ENCODE data around the gene SHANK2.

Gene SHANK2

DNA sequence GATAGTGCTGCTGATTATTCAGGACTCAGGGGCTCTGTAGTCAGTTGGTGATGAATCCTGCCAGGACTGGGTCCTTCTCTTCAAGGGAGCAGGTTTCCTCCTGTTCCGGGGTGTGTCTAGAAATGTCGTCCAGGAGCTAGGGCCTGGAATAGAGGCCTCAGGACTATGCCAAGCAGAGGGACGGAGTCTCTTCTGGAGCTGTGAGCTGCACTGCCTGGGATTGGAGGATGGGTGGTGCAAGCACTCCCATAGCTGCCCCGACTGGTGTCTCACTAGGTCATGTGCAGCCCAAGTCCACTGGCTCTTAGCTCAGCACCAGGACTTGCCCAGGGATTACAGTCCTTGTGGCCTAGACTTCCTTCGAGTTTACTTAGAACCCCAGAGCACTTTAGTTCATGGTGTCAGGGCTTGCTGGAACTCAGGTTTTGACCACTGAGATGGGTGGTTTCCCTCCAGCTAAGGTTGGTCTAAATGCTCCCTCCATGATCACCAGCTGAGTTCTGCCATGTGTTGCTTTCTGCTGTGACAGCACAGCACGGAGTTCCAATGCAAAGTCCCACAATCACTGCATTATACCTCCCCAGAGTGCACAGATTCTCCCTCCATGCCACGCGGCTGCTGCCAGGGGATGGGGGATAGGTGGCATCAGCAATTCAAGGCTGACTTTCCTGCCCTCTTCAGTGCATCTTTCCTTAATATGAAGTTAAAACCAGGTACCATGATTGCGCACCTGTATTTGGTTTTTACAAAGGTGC is 42.6 kb upstream of the SHANK2 start:
- TF ChIP-seq, protein P1, sequence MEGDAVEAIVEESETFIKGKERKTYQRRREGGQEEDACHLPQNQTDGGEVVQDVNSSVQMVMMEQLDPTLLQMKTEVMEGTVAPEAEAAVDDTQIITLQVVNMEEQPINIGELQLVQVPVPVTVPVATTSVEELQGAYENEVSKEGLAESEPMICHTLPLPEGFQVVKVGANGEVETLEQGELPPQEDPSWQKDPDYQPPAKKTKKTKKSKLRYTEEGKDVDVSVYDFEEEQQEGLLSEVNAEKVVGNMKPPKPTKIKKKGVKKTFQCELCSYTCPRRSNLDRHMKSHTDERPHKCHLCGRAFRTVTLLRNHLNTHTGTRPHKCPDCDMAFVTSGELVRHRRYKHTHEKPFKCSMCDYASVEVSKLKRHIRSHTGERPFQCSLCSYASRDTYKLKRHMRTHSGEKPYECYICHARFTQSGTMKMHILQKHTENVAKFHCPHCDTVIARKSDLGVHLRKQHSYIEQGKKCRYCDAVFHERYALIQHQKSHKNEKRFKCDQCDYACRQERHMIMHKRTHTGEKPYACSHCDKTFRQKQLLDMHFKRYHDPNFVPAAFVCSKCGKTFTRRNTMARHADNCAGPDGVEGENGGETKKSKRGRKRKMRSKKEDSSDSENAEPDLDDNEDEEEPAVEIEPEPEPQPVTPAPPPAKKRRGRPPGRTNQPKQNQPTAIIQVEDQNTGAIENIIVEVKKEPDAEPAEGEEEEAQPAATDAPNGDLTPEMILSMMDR (conservative IDR thresholded peaks at IDR 0.05) = no peak
- no peak overlapping the region for H3K27ac ChIP-seq

- TF ChIP-seq, protein P1 (conservative IDR thresholded peaks at IDR 0.05) = no peak
- no peak overlapping the region for H3K27ac ChIP-seq
Observed at GRCh38 chr11:71293961-71294782, 41.8 kb upstream of the SHANK2 start.

- TF ChIP-seq, protein P1 (conservative IDR thresholded peaks at IDR 0.05) = no peak
- H3K27ac ChIP-seq = peak overlapping the region; percentile 100
Observed at GRCh38 chr11:71286701-71287643, 34.6 kb upstream of the SHANK2 start.

DNA sequence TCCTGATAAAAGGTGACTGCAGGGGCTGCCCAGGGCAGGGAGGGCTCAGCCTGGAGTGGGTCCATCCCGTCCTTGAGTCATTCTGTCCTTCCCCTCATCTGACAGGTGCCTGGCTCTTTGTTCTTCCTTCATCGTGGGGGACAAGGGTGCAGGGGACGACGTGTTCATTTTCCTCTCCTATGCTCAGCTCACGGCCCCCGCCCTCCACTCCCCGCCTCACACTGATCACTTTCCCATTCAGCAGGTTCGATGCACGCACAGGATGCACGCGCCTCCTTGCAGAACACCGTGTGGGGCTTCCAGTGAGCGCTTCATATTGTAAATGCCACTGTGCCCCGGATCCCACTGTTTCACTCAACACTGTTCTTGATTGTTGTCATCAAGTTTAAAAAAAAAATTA is 32.7 kb upstream of the SHANK2 start:
- TF ChIP-seq, protein P1 (conservative IDR thresholded peaks at IDR 0.05) = no peak
- peak overlapping the region; percentile 100 for H3K27ac ChIP-seq

- TF ChIP-seq, protein P1 (conservative IDR thresholded peaks at IDR 0.05) = no peak
- peak overlapping the region; percentile 100 for H3K27ac ChIP-seq
Observed at GRCh38 chr11:71284525-71285092, 32.2 kb upstream of the SHANK2 start.

- TF ChIP-seq, protein P1 (conservative IDR thresholded peaks at IDR 0.05) = no peak
- H3K27ac ChIP-seq = peak overlapping the region; percentile 100
Observed at GRCh38 chr11:71283971-71284441, 31.6 kb upstream of the SHANK2 start.
